PC-9 (cell line): ENCODE measurements around the gene ZNF722. TPM values are rescaled to one million over a fixed set of nuclear protein-coding genes. Genes with fewer than 3 reads are reported as not detected.
A peak's percentile ranks its signal among the peaks of the same experiment; 100 is the strongest.

Experiments used
- BruUV-seq: library from RNA; stranded (reverse); fragments of 400-500 nt; replicated peaks from 2 replicates; lab custom pipeline; 2021; lab: Mats Ljungman, UMichigan
- CTCF ChIA-PET: fragments of 300-600 bp; sonication (Branson Sonifier 250); formaldehyde crosslinking; loops from one replicate; lab custom pipeline; 2022; ENCODE audit warnings: antibody characterized with exemption; lab: Charles Lee
- POLR2A ChIA-PET: fragments of 300-600 bp; sonication (Branson Sonifier 250); formaldehyde crosslinking; loops from one replicate; lab custom pipeline; 2022; ENCODE audit warnings: antibody characterized with exemption; ENCODE audit not compliant: unreplicated experiment; lab: Charles Lee
- DNase-seq, 2 experiments: peaks; one replicate each; pipeline versions ENCODE4 v3.0.0 to v3.0.0-alpha.2; 2015 to 2022; ENCODE audit warnings: mixed read lengths in 1 of 2
- H2AFZ ChIP-seq: fragments of 200-600 bp; sonication (generic); 2 replicates; pipeline ENCODE4 v1.8.1; 2017; ENCODE audit warnings: antibody characterized with exemption
- H3F3A ChIP-seq: fragments of 200-600 bp; sonication (generic); 2 replicates; pipeline ENCODE4 v1.8.1; 2017; ENCODE audit warnings: antibody characterized with exemption, mild to moderate bottlenecking, low read depth; ENCODE audit not compliant: insufficient read depth
- H3K27ac ChIP-seq: fragments of 200-600 bp; sonication (generic); 2 replicates; pipeline ENCODE4 v1.6.1; 2016; ENCODE audit warnings: mixed run types
- H3K27me3 ChIP-seq: fragments of 200-600 bp; sonication (generic); 2 replicates; pipeline ENCODE4 v1.6.1; 2016; ENCODE audit warnings: low read depth, mixed run types; ENCODE audit not compliant: insufficient read depth
- H3K36me3 ChIP-seq: fragments of 200-600 bp; sonication (generic); 2 replicates; pipeline ENCODE4 v1.6.1; 2016; ENCODE audit warnings: low read depth, mixed run types
- H3K4me1 ChIP-seq: fragments of 200-600 bp; sonication (generic); replicated peaks from 2 replicates; pipeline ENCODE4 v1.6.1; 2016; ENCODE audit warnings: mixed run types; ENCODE audit not compliant: insufficient read depth
- H3K4me2 ChIP-seq: fragments of 200-600 bp; sonication (generic); 2 replicates; pipeline ENCODE4 v1.6.1; 2017; ENCODE audit warnings: mixed run types
- H3K4me3 ChIP-seq: fragments of 200-600 bp; sonication (generic); 2 replicates; pipeline ENCODE4 v1.6.1; 2016; ENCODE audit warnings: mixed run types
- H3K79me2 ChIP-seq: fragments of 200-600 bp; sonication (generic); 2 replicates; pipeline ENCODE4 v1.6.1; 2017; ENCODE audit warnings: low read depth, mixed run types
- H3K9me2 ChIP-seq: fragments of 200-600 bp; sonication (generic); 2 replicates; pipeline ENCODE4 v1.8.1; 2017; ENCODE audit warnings: mild to moderate bottlenecking; ENCODE audit not compliant: insufficient read depth
- H3K9me3 ChIP-seq: fragments of 200-600 bp; sonication (generic); 2 replicates; pipeline ENCODE4 v1.8.1; 2016; ENCODE audit warnings: low read depth; ENCODE audit not compliant: insufficient read depth
- H4K20me1 ChIP-seq: fragments of 200-600 bp; sonication (generic); 2 replicates; pipeline ENCODE4 v1.8.1; 2017; ENCODE audit not compliant: insufficient read depth
- EZH2 ChIP-seq: fragments of 200-600 bp; sonication (generic); IDR thresholded peaks from 2 replicates; pipeline ENCODE4 v1.8.0; 2017; ENCODE audit warnings: antibody characterized with exemption, low read depth
- intact Hi-C: fragments of 100-400 bp; cut with micrococcal nuclease; formaldehyde crosslinking; loops from one replicate; pipeline ENCODE4 v1.10.0; 2022; ENCODE audit not compliant: unreplicated experiment
- total RNA-seq: library from RNA; stranded (reverse); gene quantifications from 2 replicates; pipeline ENCODE4 v1.2.3, GENCODE V29; 2021
- TF ChIP-seq, protein P1 (sequence below): fragments of 200-600 bp; sonication (generic); conservative IDR thresholded peaks from 2 replicates; pipeline ENCODE4 v1.6.1; 2017; ENCODE audit warnings: mixed run types, antibody characterized with exemption, mild to moderate bottlenecking, moderate library complexity

Gene ZNF722
- total RNA-seq, 1 experiment from 2014 or later, result not detected

DNA sequence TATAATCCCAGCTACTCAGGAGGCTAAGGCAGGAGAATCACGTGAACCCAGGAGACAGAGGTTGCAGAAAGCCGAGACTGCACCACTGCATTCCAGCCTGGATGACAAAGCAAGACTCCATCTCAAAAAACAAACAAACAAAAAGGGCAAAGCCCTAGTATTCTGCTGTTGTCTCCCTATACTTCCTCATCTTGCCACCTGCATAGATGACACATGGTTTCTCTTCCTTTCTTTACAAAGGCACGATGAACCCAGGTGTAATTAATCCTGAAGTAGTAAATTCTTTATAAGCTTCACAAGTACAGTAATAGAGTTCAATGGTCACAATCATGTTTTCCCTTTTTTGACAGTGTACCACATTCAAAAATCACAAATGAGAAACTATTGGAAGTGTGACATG is 36.7 kb downstream of the ZNF722 start:
- H3K36me3 ChIP-seq, result no peaks in the 10 kb centered on the region
- H3K4me2 ChIP-seq, result no peak overlapping the region
- H3K79me2 ChIP-seq, result no peaks in the 10 kb centered on the region
- H3K27ac ChIP-seq, result no peak overlapping the region
- no peaks in the 10 kb centered on the region for H3K4me1 ChIP-seq
- H3K4me3 ChIP-seq, result no peak overlapping the region
- no peak overlapping the region for H2AFZ ChIP-seq
- no peak for DNase-seq
- H3K9me3 ChIP-seq, result no peaks in the 10 kb centered on the region
- ChIA-PET CTCF (no interaction called here), POLR2A (no interaction called here)
- no TSS peak for BruUV-seq
- no peaks in the 10 kb centered on the region for H3F3A ChIP-seq
- no peaks in the 10 kb centered on the region for H4K20me1 ChIP-seq
- intact Hi-C loops, result no loop called here
- H3K27me3 ChIP-seq, result no peaks in the 10 kb centered on the region
- TF ChIP-seq, protein P1, sequence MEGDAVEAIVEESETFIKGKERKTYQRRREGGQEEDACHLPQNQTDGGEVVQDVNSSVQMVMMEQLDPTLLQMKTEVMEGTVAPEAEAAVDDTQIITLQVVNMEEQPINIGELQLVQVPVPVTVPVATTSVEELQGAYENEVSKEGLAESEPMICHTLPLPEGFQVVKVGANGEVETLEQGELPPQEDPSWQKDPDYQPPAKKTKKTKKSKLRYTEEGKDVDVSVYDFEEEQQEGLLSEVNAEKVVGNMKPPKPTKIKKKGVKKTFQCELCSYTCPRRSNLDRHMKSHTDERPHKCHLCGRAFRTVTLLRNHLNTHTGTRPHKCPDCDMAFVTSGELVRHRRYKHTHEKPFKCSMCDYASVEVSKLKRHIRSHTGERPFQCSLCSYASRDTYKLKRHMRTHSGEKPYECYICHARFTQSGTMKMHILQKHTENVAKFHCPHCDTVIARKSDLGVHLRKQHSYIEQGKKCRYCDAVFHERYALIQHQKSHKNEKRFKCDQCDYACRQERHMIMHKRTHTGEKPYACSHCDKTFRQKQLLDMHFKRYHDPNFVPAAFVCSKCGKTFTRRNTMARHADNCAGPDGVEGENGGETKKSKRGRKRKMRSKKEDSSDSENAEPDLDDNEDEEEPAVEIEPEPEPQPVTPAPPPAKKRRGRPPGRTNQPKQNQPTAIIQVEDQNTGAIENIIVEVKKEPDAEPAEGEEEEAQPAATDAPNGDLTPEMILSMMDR, result no peak
- TF ChIP-seq EZH2, result no peak
- no peaks in the 10 kb centered on the region for H3K9me2 ChIP-seq

DNA sequence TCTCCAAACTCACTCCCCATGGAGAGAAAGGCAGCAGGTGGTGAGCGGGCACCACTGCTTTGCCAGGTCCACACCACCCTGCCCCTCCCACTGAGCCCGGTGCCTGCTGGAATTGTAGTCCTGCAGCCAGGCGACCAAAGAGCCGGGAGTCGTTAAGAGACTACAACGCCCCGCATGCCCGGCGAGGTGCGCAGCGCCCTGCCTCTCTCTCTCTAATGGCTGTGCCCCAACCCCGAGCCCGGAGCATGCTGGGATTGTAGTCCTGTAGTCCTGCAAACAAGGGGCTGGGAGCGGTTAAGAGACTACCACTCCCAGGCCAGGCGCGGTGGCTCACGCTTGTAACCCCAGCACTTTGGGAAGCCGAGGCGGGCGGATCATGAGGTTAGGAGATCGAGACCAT is 38.4 kb downstream of the ZNF722 start:
- no peaks in the 10 kb centered on the region for H3K4me1 ChIP-seq
- TF ChIP-seq, protein P1, result no peak
- no peak for TF ChIP-seq EZH2
- intact Hi-C loops, result no loop called here
- no peak overlapping the region for H2AFZ ChIP-seq
- no peak overlapping the region for H3K4me2 ChIP-seq
- no peaks in the 10 kb centered on the region for H3K27me3 ChIP-seq
- DNase-seq, result no peak
- no TSS peak for BruUV-seq
- no peaks in the 10 kb centered on the region for H3K9me3 ChIP-seq
- ChIA-PET POLR2A (no interaction called here), CTCF (no interaction called here)
- no peaks in the 10 kb centered on the region for H3F3A ChIP-seq
- H3K79me2 ChIP-seq, result no peaks in the 10 kb centered on the region
- H3K36me3 ChIP-seq, result no peaks in the 10 kb centered on the region
- no peaks in the 10 kb centered on the region for H4K20me1 ChIP-seq
- H3K27ac ChIP-seq, result no peak overlapping the region
- H3K9me2 ChIP-seq, result no peaks in the 10 kb centered on the region
- no peak overlapping the region for H3K4me3 ChIP-seq

DNA sequence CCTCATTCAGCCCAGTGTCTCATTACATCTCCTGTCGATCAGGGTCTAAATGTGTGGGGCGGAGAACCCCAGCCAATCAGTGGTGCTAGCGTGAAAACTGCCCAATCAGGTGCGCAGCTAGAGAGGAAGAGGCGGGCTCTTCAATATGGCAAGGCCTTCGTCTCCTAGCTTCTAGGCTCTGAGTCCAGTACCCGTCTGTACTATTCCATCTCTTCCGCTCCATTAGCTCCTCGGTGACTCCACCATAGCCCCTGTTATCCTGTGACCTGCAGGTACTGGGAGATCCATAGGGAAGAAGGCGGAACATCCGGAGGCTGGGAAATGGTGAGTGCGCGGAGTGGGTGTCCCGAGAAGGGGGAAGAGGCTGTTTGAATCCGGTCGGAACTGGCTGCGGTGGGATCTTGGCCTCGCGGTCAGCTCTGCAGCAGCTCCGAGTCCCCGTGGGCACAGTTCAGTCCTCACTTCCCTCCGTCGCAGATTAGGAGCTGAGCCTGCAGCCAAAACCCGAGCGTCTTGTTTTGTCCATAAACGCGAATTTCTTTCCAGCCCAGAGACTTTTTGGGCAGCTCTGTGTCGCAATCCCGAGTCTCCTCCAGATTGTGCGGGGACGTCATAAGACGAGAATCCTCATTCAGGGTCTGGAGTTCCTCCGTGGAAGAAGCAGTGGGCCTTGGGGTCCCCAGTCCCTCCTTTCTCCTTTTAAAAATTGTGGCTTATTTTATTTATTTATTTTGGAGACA is 46.8 kb downstream of the ZNF722 start, which contains the start of gene ZNF727:
Gene ZNF727 (plus strand): TSS at position 134 of the 740 bp plus-strand sequence. CDS start 188 bp downstream, at position 322.
- DNase-seq, result no peak
- Histone ChIP-seq H3K4me1 (no peaks in the 10 kb centered on the region), H4K20me1 (no peaks in the 10 kb centered on the region), H3K79me2 (no peaks in the 10 kb centered on the region), H3K27ac (no peak within 1 kb of the TSS), H3K36me3 (no peaks in the 10 kb centered on the region), H3K9me2 (no peaks in the 10 kb centered on the region), H2AFZ (peak within 1 kb of the TSS; percentile 13; the same call in 1 of the 2 replicates), H3K4me2 (no peak within 1 kb of the TSS), H3K4me3 (no peak within 1 kb of the TSS), H3K27me3 (no peaks in the 10 kb centered on the region), H3K9me3 (no peaks in the 10 kb centered on the region), H3F3A (no peaks in the 10 kb centered on the region)
- CTCF ChIA-PET, result no interaction called here
- POLR2A ChIA-PET, result no interaction called here
- intact Hi-C loops, result no loop called here
- TF ChIP-seq, protein P1, result no peak
- no peak for TF ChIP-seq EZH2
- BruUV-seq, result no TSS peak
